H9 (cell line): ENCODE measurements around the gene ZNF134. TPM values are rescaled to one million over a fixed set of nuclear protein-coding genes. Genes with fewer than 3 reads are reported as not detected.

Experiments
- DNase-seq: peaks from one replicate; pipeline ENCODE4 v3.0.0-alpha.2; 2017
- H2AFZ ChIP-seq: one replicate; pipeline ENCODE4 v1.6.1; 2013; ENCODE audit warnings: mild to moderate bottlenecking, low read length, control low read depth, moderate library complexity
- H2AK5ac ChIP-seq: 2 replicates; pipeline ENCODE4 v1.6.1; 2013; ENCODE audit warnings: low read length, control low read depth, mixed read lengths; ENCODE audit not compliant: insufficient read length
- H2BK120ac ChIP-seq: one replicate; pipeline ENCODE4 v1.6.1; 2013; ENCODE audit warnings: low read depth, mild to moderate bottlenecking, low read length, control low read depth, inconsistent platforms; ENCODE audit not compliant: poor library complexity, severe bottlenecking
- H2BK12ac ChIP-seq: 2 replicates; pipeline ENCODE4 v1.6.1; 2013; ENCODE audit warnings: low read length, control low read depth, mixed read lengths, low read depth; ENCODE audit not compliant: insufficient read length
- H2BK15ac ChIP-seq: 2 replicates; pipeline ENCODE4 v1.6.1; 2013; ENCODE audit warnings: low read depth, low read length, control low read depth
- H2BK20ac ChIP-seq: one replicate; pipeline ENCODE4 v1.6.1; 2013; ENCODE audit warnings: low read depth, mild to moderate bottlenecking, low read length, control low read depth, inconsistent platforms; ENCODE audit not compliant: poor library complexity, severe bottlenecking
- H2BK5ac ChIP-seq: 2 replicates; pipeline ENCODE4 v1.6.1; 2013; ENCODE audit warnings: low read length, control low read depth, mixed read lengths; ENCODE audit not compliant: insufficient read length
- H3K14ac ChIP-seq: 2 replicates; pipeline ENCODE4 v1.6.1; 2013; ENCODE audit warnings: low read length, control low read depth; ENCODE audit not compliant: insufficient read depth
- H3K18ac ChIP-seq: 2 replicates; pipeline ENCODE4 v1.6.1; 2013; ENCODE audit warnings: low read depth, mild to moderate bottlenecking, mixed read lengths, low read length, control low read depth; ENCODE audit not compliant: insufficient read length
- H3K23ac ChIP-seq: 2 replicates; pipeline ENCODE4 v1.6.1; 2013; ENCODE audit warnings: low read length, control low read depth, mixed read lengths, low read depth; ENCODE audit not compliant: insufficient read length
- H3K23me2 ChIP-seq: 2 replicates; pipeline ENCODE4 v1.6.1; 2013; ENCODE audit warnings: low read depth, mild to moderate bottlenecking, mixed read lengths, low read length, control low read depth; ENCODE audit not compliant: insufficient read length, poor library complexity, severe bottlenecking
- H3K27ac ChIP-seq: 2 replicates; pipeline ENCODE4 v1.5.1; 2013; ENCODE audit warnings: low read length, control low read depth, mixed read lengths, low read depth; ENCODE audit not compliant: insufficient read length
- H3K27me3 ChIP-seq: 2 replicates; pipeline ENCODE4 v1.6.1; 2013; ENCODE audit warnings: low read length, control low read depth, inconsistent platforms; ENCODE audit not compliant: insufficient read depth
- H3K4ac ChIP-seq: 2 replicates; pipeline ENCODE4 v1.6.1; 2013; ENCODE audit warnings: low read depth, mild to moderate bottlenecking, control low read depth, inconsistent platforms, low read length, moderate library complexity
- H3K4me1 ChIP-seq: 2 replicates; pipeline ENCODE4 v1.6.1; 2013; ENCODE audit warnings: low read length, control low read depth, inconsistent platforms; ENCODE audit not compliant: insufficient read depth
- H3K4me2 ChIP-seq: 2 replicates; pipeline ENCODE4 v1.6.1; 2013; ENCODE audit warnings: low read length, control low read depth, mixed read lengths; ENCODE audit not compliant: insufficient read length, insufficient read depth
- H3K56ac ChIP-seq: 2 replicates; pipeline ENCODE4 v1.6.1; 2013; ENCODE audit warnings: low read depth, mild to moderate bottlenecking, mixed read lengths, low read length, control low read depth; ENCODE audit not compliant: insufficient read length
- H3K79me1 ChIP-seq: 2 replicates; pipeline ENCODE4 v1.6.1; 2013; ENCODE audit warnings: low read depth, mild to moderate bottlenecking, moderate library complexity, low read length, control low read depth, inconsistent platforms; ENCODE audit not compliant: insufficient read depth, poor library complexity, severe bottlenecking
- H3K79me2 ChIP-seq: 2 replicates; pipeline ENCODE4 v1.6.1; 2013; ENCODE audit warnings: low read length, control low read depth, inconsistent platforms; ENCODE audit not compliant: insufficient read depth
- H3K9ac ChIP-seq: 2 replicates; pipeline ENCODE4 v1.6.1; 2013; ENCODE audit warnings: low read length, control low read depth, mixed read lengths; ENCODE audit not compliant: insufficient read length; ENCODE audit errors: extremely low read depth
- H3K9me3 ChIP-seq: one replicate; pipeline ENCODE4 v1.6.1; 2013; ENCODE audit warnings: low read depth, low read length, inconsistent platforms; ENCODE audit not compliant: control insufficient read depth
- H3T11ph ChIP-seq: one replicate; pipeline ENCODE4 v1.6.1; 2013; ENCODE audit warnings: mild to moderate bottlenecking, low read length, control low read depth, inconsistent platforms
- H4K20me1 ChIP-seq: one replicate; pipeline ENCODE4 v1.6.1; 2013; ENCODE audit not compliant: control insufficient read depth, insufficient read length, insufficient read depth
- H4K5ac ChIP-seq: 2 replicates; pipeline ENCODE4 v1.6.1; 2013; ENCODE audit warnings: low read depth, mild to moderate bottlenecking, mixed read lengths, low read length, control low read depth; ENCODE audit not compliant: insufficient read length
- H4K8ac ChIP-seq: replicated peaks from 2 replicates; pipeline ENCODE4 v1.6.1; 2013; ENCODE audit warnings: low read length, control low read depth, mixed read lengths, low read depth; ENCODE audit not compliant: insufficient read length
- H4K91ac ChIP-seq: 2 replicates; pipeline ENCODE4 v1.6.1; 2013; ENCODE audit warnings: low read depth, mild to moderate bottlenecking, moderate library complexity, mixed read lengths, low read length, control low read depth; ENCODE audit not compliant: insufficient read length
- H3K27ac Mint-ChIP-seq, 3 experiments: 2 replicates in 2 of 3; 3 replicates in 1 of 3; pipeline ENCODE4 v1.8.0; 2020 to 2021; ENCODE audit warnings: mixed read lengths in 3 of 3, mild to moderate bottlenecking in 1 of 3, moderate library complexity in 1 of 3
- H3K27me3 Mint-ChIP-seq: 2 replicates; pipeline ENCODE4 v1.8.0; 2021; ENCODE audit warnings: low read depth, mild to moderate bottlenecking, moderate library complexity, mixed read lengths
- H3K36me3 Mint-ChIP-seq, 3 experiments: 2 replicates in 2 of 3; 3 replicates in 1 of 3; pipeline ENCODE4 v1.8.0; 2020 to 2021; ENCODE audit warnings: low read depth in 3 of 3, mixed read lengths in 3 of 3; ENCODE audit not compliant: insufficient read depth in 1 of 3
- H3K4me1 Mint-ChIP-seq, 2 experiments: 2 replicates each; pipeline ENCODE4 v1.8.0; 2020; ENCODE audit warnings: mixed read lengths in 2 of 2
- H3K4me3 Mint-ChIP-seq, 2 experiments: 2 replicates in 1 of 2; 3 replicates in 1 of 2; pipeline ENCODE4 v1.8.0; 2020 to 2021; ENCODE audit warnings: mild to moderate bottlenecking in 2 of 2, mixed read lengths in 2 of 2, moderate library complexity in 1 of 2
- H3K9me3 Mint-ChIP-seq, 2 experiments: 2 replicates in 1 of 2; 3 replicates in 1 of 2; pipeline ENCODE4 v1.8.0; 2020; ENCODE audit warnings: mild to moderate bottlenecking in 2 of 2, mixed read lengths in 2 of 2, moderate library complexity in 1 of 2
- WGBS: extraction: QIAGEN DNeasy Blood & Tissue Kit; methylation state at CpG from one replicate; pipeline ENCODE4 v1.1.7; 2013; ENCODE audit warnings: missing lambda C conversion rate, low lambda C conversion rate, mixed read lengths; ENCODE audit not compliant: insufficient read length; ENCODE audit errors: extremely low coverage; 5-methylcytosine and 5-hydroxymethylcytosine counted together
- total RNA-seq: library from RNA; stranded (reverse); gene quantifications from 2 replicates; pipeline ENCODE4 v1.2.1, GENCODE V29; 2021
- TF ChIP-seq, protein P1 (sequence below): fragments of 200-600 bp; sonication (generic); conservative IDR thresholded peaks from 3 replicates; pipeline ENCODE4 v1.8.0; 2021; ENCODE audit warnings: antibody characterized with exemption, mild to moderate bottlenecking

The ZNF134 gene
- total RNA-seq, 1 experiment from 2014 or later, result 44.1 TPM

DNA sequence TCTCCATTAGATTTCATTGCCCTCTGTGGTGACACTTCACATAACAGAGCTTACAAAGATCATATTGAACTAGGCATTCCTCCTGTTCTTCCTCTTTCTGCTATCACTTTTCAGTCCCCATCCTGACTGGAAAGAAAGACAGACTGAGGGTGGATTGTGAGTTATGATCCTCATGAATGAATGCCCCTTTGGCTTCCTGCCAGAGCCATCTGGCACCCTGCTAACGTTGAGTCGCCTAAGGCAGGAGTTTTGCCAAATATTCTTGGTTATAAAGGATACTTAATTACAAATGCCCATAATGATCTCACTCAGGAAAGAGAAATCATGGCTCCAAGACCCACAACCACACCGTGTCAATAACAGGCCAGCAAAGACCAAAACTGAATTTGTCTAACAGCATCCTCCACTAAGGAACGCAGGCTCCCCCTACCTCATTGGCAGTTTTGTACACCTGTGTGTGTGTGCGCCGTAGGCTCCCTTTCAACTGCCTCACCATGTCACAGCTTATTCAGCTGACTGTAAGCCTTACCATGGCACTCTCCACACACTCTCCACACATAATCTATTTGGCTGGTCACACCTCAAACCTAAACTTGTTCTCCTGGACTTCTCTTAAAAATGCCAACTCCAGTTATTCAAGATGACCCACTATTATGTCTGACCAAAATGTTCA is 34.4 kb downstream of the ZNF134 start:
- H3K4me3 Mint-ChIP-seq, result no peak overlapping the region

More for the DNA sequence above, 34.4 kb downstream of the ZNF134 start:
- Histone ChIP-seq H4K91ac (no peak overlapping the region), H3K27ac (no peak overlapping the region), H4K8ac (no peak overlapping the region), H3K14ac (no peak overlapping the region), H2BK15ac (no peak overlapping the region), H3K4me1 (peaks cover 4% of the 10 kb centered on the region; the same call in 1 of the 2 replicates), H3K23me2 (no peaks in the 10 kb centered on the region), H3K56ac (no peak overlapping the region), H2BK120ac (no peak overlapping the region), H3K18ac (no peak overlapping the region), H3K23ac (no peak overlapping the region), H2BK12ac (no peak overlapping the region), H3K9me3 (no peaks in the 10 kb centered on the region), H4K20me1 (no peaks in the 10 kb centered on the region), H3K79me2 (no peaks in the 10 kb centered on the region), H4K5ac (no peak overlapping the region), H3K27me3 (no peaks in the 10 kb centered on the region), H2BK20ac (no peak overlapping the region), H3T11ph (no peak overlapping the region), H3K4me2 (no peak overlapping the region), H2BK5ac (no peak overlapping the region), H2AK5ac (no peak overlapping the region), H2AFZ (no peak overlapping the region), H3K79me1 (no peaks in the 10 kb centered on the region), H3K9ac (no peak overlapping the region), H3K4ac (no peak overlapping the region)
- peaks cover 0 to 10% of the 10 kb centered on the region in 2 experiments; a peak in 4 of 5 replicates for H3K9me3 Mint-ChIP-seq
- DNase-seq, result no peak
- peaks cover 5 to 6% of the 10 kb centered on the region in 2 experiments; a peak in 3 of 4 replicates for H3K4me1 Mint-ChIP-seq
- H3K27ac Mint-ChIP-seq, result no peak overlapping the region
- TF ChIP-seq, protein P1, sequence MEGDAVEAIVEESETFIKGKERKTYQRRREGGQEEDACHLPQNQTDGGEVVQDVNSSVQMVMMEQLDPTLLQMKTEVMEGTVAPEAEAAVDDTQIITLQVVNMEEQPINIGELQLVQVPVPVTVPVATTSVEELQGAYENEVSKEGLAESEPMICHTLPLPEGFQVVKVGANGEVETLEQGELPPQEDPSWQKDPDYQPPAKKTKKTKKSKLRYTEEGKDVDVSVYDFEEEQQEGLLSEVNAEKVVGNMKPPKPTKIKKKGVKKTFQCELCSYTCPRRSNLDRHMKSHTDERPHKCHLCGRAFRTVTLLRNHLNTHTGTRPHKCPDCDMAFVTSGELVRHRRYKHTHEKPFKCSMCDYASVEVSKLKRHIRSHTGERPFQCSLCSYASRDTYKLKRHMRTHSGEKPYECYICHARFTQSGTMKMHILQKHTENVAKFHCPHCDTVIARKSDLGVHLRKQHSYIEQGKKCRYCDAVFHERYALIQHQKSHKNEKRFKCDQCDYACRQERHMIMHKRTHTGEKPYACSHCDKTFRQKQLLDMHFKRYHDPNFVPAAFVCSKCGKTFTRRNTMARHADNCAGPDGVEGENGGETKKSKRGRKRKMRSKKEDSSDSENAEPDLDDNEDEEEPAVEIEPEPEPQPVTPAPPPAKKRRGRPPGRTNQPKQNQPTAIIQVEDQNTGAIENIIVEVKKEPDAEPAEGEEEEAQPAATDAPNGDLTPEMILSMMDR, result no peak
- H3K36me3 Mint-ChIP-seq, result peaks cover 0 to 2% (median under 1%) of the 10 kb centered on the region in 3 experiments; a peak in 4 of 7 replicates
- WGBS, result no CpG with 5 or more reads among the region's 6 CpGs
- peaks cover 22% of the 10 kb centered on the region for H3K27me3 Mint-ChIP-seq
